Left renal cortex interstitium (tissue), 4 donors: Measurements from ENCODE around the gene EPHB2. TPM values are rescaled to one million over a fixed set of nuclear protein-coding genes. Genes with fewer than 3 reads are reported as not detected.

Source experiments
- DNase-seq, 4 donors: peaks; one replicate each; pipeline ENCODE4 v3.0.0-alpha.2; 2013; ENCODE audit warnings: low read depth in 4 of 4, low spot score in 2 of 4, missing footprints in 1 of 4
- polyA plus RNA-seq, 4 donors: library from polyadenylated mRNA; unstranded; fragments of 120-200 nt; gene quantifications; one replicate each; pipeline ENCODE4 v1.2.1, GENCODE V29; 2013; ENCODE audit not compliant: insufficient read length in 4 of 4

EPHB2 gene
- polyA plus RNA-seq, 4 donors: 9.5 to 15.4 (median 12.6) TPM

DNA sequence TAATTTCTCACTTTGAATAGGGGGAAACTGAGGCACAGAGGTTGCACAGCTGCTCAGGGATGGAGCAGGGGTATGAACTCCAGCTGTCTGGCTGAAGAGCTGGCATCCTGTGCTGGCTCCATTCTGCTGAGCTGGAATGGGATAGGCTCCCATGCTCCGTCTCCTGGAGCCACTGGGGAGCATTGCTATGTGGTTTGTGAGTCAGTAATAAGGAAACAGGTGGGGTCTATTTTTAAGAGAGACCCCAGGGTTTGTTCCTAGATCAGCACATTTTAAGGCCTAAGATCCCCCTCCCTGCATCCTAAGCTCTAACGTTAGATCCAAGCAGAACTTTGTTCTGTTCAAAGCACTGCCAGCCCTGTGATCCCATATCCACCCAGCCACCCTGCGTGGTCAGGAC is 189.8 kb downstream of the EPHB2 start:
- DNase-seq: no peak

DNA sequence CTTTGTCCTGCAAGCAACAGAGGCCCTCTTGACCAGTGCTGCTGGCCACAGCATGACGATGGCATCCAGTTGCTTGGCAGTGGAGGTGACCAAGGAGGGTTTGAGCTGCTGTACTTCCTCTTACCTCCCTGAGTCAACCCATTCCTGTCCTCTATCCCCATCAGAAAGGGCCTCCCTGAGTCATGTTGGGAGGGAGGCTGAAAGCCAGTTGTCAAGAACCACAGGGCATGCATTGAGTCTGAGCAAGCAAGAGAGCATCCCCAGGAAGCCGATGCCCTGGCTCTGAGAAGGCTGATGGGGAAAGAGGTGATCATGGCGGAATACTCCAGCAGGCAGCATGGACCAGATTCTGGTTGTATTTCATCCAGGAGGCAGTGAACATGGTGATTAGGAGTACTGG is 192.5 kb downstream of the EPHB2 start:
- no peak for DNase-seq

DNA sequence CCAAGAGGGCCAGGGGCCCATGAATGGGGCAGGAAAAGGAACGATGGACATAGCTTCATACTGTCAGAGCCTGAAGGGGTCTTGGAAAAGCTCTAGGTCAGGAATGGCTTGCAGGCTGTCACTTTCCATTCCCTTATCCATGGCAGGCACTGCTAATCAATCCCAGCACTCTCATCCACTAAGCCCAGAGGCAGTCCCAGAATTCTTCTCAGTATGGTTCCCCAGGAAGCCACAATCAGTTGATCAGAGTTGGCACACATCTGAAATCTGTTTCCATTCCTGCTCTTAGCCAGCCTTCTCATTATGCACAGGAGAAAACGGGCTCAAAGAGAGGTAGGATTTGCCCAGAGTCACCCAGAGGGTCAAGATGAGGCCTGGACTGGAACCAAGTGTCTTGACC is 196.3 kb downstream of the EPHB2 start:
- no peak for DNase-seq

DNA sequence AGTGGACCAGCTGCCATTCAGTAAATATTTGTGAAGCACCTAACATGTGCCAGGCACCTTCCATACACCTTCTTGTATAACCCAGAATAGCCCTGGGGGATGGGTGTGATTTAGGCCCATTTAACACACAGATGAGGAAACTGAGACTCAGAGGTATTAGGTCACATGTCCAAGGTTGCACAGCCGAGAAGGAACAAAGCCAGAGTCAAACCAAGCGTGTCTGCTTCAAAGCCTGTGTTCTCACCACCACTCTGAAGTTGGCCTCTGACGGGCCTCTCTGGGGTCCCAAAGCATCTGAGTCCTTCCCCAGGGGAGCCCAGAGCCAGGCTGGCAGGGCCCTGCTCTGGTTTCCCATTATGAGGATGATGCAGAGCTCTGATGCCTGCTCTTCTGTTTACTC is 196.9 kb downstream of the EPHB2 start:
- DNase-seq: no peak

DNA sequence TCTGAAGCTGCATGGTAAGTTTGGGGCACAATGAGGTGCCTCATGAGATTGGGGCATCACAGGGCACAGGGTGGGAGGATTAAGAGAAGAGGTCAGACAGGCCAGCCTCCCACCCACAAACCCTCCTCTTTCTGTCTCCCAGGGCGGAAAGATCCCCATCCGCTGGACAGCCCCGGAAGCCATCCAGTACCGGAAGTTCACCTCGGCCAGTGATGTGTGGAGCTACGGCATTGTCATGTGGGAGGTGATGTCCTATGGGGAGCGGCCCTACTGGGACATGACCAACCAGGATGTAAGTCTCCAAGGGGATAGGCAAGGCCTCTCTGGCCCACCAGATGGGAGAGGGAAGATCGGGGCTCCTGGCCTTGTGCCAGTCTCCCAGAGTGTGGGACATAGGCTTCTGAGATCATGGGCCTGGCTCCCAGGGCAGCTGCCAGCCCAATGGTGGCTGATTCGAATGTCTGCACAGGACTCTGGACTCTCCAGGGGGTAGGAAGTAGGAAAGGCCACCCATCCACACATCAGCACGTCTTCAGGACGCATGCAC is 198.3 kb downstream of the EPHB2 start:
- DNase-seq: no peak

DNA sequence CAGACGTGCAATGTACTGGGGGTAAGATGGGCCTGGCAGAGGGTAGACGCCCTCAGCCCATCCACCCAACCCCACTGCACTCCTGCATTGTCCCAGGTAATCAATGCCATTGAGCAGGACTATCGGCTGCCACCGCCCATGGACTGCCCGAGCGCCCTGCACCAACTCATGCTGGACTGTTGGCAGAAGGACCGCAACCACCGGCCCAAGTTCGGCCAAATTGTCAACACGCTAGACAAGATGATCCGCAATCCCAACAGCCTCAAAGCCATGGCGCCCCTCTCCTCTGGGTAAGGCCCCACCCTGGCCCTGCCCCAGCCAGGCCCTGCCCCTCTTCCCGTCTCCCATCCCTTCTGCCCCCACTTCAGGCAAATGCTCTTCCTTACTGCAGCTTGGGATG is 199.6 kb downstream of the EPHB2 start:
- DNase-seq: no peak

DNA sequence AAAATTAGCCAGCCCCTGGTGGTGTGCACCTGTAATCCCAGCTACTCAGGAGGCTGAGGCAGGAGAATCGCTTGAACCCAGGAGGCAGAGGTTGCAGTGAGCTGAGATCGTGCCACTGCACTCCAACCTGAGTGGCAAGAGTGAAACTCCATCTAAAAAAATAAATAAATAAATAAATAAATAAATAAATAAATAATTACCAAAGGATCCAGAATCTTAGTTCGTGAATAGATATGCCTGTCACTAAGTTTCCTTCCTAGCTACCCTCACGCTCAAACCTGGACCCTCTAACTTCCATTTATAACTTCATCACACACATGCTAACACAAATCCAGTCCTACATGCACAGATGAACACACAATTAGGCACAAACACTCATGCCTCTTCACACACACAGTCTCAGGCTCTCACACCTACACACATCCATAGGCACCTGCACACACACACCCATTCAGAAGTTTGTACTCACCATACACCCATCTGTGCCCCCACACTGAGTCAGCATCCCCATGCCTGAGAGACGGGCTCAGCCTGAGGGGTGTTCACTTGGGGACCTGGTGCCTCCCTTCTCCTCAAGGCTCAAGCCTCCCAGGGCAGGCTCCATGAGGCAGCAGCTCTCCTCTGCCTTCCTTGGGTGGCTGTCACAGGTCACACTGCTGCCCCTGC is 200.5 kb downstream of the EPHB2 start:
- DNase-seq: no peak

DNA sequence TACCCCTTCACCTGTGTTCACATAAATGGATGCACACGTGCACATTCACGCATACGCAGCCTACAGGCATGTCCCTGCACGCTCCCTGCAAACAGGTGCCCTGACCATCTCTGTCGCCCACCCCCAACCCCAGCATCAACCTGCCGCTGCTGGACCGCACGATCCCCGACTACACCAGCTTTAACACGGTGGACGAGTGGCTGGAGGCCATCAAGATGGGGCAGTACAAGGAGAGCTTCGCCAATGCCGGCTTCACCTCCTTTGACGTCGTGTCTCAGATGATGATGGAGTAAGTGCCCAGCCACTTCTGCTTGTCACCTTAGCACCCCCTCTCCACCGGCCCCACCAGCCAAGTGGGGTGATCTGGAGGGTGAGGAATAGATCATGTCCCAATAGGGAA is 201.7 kb downstream of the EPHB2 start:
- DNase-seq: no peak

DNA sequence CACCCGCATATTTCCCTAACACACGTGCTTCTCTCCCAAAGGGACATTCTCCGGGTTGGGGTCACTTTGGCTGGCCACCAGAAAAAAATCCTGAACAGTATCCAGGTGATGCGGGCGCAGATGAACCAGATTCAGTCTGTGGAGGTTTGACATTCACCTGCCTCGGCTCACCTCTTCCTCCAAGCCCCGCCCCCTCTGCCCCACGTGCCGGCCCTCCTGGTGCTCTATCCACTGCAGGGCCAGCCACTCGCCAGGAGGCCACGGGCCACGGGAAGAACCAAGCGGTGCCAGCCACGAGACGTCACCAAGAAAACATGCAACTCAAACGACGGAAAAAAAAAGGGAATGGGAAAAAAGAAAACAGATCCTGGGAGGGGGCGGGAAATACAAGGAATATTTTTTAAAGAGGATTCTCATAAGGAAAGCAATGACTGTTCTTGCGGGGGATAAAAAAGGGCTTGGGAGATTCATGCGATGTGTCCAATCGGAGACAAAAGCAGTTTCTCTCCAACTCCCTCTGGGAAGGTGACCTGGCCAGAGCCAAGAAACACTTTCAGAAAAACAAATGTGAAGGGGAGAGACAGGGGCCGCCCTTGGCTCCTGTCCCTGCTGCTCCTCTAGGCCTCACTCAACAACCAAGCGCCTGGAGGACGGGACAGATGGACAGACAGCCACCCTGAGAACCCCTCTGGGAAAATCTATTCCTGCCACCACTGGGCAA is 202.9 kb downstream of the EPHB2 start:
- DNase-seq: no peak

DNA sequence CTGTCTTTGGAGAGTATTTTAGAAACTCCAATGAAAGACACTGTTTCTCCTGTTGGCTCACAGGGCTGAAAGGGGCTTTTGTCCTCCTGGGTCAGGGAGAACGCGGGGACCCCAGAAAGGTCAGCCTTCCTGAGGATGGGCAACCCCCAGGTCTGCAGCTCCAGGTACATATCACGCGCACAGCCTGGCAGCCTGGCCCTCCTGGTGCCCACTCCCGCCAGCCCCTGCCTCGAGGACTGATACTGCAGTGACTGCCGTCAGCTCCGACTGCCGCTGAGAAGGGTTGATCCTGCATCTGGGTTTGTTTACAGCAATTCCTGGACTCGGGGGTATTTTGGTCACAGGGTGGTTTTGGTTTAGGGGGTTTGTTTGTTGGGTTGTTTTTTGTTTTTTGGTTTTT is 203.5 kb downstream of the EPHB2 start:
- DNase-seq: no peak

DNA sequence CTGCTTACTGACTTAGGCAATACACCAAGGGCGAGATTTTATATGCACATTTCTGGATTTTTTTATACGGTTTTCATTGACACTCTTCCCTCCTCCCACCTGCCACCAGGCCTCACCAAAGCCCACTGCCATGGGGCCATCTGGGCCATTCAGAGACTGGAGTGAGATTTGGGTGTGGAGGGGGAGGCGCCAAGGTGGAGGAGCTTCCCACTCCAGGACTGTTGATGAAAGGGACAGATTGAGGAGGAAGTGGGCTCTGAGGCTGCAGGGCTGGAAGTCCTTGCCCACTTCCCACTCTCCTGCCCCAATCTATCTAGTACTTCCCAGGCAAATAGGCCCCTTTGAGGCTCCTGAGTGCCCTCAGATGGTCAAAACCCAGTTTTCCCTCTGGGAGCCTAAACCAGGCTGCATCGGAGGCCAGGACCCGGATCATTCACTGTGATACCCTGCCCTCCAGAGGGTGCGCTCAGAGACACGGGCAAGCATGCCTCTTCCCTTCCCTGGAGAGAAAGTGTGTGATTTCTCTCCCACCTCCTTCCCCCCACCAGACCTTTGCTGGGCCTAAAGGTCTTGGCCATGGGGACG is 204.1 kb downstream of the EPHB2 start:
- DNase-seq: no peak

DNA sequence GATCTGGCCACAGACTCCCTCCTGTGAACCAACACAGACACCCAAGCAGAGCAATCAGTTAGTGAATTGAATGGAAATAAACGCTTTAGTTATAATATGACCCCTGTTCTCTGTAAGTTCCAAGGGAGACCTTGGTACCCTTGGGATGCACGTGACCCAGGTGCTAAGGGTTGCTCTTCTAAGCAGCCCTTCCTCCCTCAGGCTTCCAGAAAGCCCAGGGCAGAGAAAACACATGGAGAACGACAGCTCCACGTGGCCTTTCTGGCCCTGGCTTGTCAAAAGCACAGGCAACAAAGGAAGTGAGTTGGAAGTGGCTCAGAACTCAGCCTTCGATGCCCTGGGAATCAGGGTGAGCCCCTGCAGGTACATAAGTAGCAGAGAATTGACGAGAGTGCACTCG is 204.6 kb downstream of the EPHB2 start:
- DNase-seq: no peak

DNA sequence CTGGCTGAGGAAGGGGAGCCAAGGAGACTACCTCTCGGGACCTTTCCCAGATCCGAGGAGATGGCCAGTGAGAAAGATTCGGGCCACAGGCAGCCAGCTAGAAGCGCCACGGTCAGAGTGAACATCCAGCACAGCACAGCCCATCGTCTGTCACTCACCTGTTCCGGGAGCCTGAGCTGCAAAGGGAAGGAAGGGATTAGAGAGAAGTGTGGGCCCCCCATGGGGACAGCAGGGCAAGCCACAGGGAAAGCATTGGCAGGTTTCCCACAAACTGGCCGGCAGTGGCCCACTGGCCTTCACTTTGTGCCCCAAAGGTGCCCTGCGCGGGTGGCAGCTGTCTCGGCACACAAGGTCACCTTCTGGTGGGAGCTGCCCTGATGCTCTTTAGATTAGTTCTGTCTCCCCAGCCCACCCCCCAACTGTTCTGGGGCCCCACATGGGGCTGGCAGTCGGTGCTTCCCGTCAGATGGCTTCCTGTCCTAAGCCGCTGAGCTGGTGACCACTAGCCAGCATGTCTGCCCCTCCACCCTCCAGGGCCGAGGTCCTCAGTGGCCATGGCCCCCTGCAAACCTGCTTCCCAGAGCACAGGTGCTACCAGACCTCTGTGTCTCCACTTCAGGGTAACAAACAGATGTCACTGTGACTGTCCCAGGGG is 205.3 kb downstream of the EPHB2 start:
- DNase-seq: no peak

DNA sequence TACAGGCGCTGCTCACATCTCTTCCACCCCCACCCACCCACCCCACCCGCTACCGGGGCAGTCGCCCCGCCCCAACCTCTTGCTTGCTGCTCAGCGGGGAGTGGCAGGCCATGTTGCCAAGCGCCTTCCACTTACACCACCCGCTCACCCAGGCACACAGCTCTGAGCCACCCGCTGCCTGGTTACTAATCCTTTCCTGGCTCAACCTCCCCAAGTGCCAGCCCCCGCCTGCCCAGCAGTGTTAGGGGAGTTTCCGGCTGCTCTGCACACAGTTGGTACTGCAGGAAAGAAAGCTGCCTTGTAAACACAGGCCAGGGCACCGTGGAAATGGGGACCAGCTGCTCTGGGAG is 205.8 kb downstream of the EPHB2 start:
- no peak for DNase-seq

DNA sequence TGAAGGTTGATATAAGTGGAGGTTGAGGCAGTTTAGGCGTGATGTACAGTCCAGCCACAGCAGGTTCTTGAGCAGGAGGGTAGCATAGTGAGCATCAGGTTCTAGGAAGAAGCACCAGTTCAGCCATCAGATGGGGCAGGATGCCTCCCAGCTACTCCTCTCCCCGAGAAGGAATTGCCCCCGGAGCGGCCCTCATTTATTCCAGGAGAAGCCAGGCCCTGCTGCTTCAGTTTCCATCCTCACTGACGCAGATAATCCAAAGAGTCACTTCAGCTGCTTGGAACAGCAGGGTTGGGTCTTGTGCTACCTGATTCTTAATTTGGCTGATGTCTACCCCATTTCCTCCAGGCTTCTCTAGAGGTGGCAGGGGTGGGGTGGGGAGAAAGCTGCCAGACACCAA is 207.3 kb downstream of the EPHB2 start:
- no peak for DNase-seq

DNA sequence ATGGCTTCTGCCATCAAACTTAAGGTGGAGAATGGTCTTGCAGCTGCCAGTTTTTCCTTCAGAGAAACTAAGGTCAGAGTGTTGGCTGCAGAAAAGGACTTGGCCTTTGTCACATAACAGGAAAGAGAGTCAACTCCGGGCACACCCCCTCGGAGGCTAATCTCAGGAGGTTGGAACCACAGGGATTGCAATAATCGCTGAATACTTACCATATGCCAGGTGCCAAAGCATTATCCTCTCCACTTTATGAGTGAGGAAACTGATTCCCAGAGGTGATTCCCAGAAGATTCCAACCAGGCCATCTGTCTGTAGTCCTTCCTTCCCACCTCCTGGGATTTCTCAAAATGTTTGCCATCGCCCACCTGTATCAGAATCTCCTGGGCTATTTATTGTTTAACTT is 208.0 kb downstream of the EPHB2 start:
- no peak for DNase-seq

DNA sequence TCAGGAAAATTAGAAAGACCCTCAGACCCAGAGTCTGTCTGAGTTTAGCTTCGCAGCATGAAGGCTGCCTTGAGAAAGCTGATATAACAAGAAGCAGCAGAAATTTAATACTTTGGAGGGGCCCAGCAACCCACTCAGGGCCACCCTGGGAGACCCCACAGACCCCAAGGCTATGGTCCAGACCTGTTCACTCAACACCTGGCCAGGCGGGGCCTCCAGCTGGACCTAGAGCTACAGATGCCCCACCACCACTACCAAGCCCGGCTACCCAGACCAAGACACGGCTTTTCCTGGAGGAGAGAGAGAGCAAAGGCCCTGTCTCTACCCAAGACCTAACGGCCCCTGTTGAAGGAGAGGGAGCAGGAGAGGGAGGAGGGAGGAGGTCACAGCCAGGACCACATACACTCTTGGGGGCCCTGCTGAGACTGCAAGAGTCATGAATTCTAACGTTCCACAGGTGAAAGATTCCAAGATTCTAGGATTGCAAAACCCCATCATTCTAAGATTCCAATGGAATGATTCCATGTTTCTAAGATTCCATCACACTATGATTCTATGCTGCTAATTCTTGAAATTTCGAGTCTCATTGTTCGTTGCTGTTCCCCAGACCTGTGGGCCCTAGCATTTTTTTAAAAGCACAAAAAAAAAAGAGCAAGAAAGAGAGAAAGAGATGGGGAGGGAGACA is 208.8 kb downstream of the EPHB2 start:
- DNase-seq: no peak

DNA sequence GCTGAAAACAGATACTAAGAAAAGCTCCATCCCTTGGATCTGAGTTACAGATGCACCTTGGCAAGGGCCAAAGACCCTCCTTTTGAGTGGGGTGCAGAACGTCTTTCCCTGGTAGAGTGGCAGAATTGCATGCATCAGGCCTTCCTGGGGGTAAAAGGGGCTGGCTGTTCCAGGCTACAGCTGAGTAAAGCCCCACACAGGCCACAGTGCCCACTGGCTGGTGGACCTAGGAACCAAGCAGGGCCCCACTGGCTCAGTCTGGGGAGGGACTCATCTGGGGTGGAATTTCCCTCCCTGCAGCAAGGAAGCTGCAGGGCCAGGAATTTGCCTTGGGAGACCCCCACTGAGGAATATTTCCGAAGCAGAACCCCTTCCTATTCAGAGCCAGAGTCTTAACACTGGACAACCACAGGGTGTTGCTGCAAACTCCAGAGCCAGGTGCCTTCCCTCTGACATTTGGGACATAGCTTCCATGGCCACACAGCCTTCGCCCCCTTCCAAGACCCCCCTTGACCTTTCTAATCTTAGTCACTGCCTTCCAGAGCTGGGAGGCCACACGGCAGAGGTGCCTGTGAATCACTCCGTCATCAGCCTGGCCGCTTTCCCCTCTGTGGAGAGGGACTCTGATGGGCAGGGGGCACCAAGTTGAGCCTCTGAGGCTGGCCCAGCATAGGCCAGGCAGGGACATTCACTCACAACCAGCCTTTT is 209.5 kb downstream of the EPHB2 start:
- DNase-seq: no peak

DNA sequence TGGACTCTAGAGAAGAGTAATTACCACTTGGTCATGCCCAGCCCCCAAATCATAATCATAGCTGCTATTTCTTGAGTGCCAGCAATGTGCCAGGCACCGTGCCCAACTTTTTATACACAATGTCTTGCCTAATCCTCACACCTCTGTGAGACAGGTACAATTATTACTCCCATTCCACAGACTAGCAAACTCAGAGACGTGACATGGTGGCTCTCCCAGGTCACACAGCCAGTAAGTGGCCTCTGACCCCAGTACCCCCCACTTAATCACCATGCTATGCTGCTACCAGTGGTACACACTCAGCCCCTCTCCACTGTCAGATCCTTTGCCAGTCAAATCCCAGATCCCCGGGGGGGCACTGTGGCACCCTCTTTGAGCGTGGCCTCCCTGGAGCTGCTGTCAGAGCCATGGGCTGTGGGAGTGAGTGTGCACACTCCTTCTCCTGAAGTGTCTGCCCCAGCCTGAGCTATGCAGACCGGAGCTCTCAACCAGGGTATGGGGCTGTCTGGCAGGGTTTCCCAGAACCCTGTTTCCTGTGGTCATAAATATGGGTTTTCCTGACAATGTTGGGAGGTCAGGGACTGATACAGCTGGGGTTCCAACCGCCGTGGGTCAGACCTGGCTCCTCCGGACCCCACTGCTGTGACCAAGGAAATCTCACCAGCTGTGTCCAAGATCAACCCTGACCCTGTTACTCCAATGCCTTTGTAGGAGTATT is 210.3 kb downstream of the EPHB2 start:
- no peak for DNase-seq
